Subcutaneous abdominal adipose tissue (tissue), 5 donors: ENCODE measurements around the gene TOMM6.
A peak's percentile ranks its signal among the peaks of the same experiment; 100 is the strongest.
"Not testable (repeated sequence)": the region's sequence is repeated elsewhere in the genome, so short reads cannot be mapped to it uniquely, and the experiment has no call there.

ENCODE experiments used
- H3K27ac ChIP-seq: one replicate; pipeline ENCODE4 v1.7.0; 2013; ENCODE audit warnings: low read depth, mild to moderate bottlenecking, inconsistent platforms, low read length, moderate library complexity
- H3K27me3 ChIP-seq, 5 donors: one replicate each; pipeline ENCODE4 v1.7.0; 2013; ENCODE audit warnings: low read length in 5 of 5, inconsistent platforms in 1 of 5; ENCODE audit not compliant: control insufficient read depth in 5 of 5, insufficient read depth in 4 of 5
- H3K36me3 ChIP-seq, 5 donors: one replicate each; pipeline ENCODE4 v1.7.0; 2013; ENCODE audit warnings: low read length in 5 of 5; ENCODE audit not compliant: control insufficient read depth in 5 of 5, insufficient read depth in 5 of 5
- H3K4me1 ChIP-seq, 5 donors: one replicate each; pipeline ENCODE4 v1.7.0; 2013; ENCODE audit warnings: low read length in 5 of 5, mild to moderate bottlenecking in 3 of 5, moderate library complexity in 1 of 5; ENCODE audit not compliant: control insufficient read depth in 5 of 5, insufficient read depth in 5 of 5
- H3K4me3 ChIP-seq, 5 donors: one replicate each; pipeline ENCODE4 v1.7.0; 2013; ENCODE audit warnings: low read length in 5 of 5, low read depth in 1 of 5
- H3K9ac ChIP-seq, 5 donors: one replicate each; pipeline ENCODE4 v1.7.0; 2013; ENCODE audit warnings: low read length in 5 of 5, mild to moderate bottlenecking in 4 of 5, moderate library complexity in 3 of 5
- H3K9me3 ChIP-seq, 5 donors: one replicate each; pipeline ENCODE4 v1.7.0; 2013; ENCODE audit warnings: low read length in 5 of 5; ENCODE audit not compliant: control insufficient read depth in 5 of 5
- donor health status: healthy.
- donor health status: healthy.
- donor health status: healthy.
- donor health status: healthy.
- donor health status: healthy.

The TOMM6 gene

DNA sequence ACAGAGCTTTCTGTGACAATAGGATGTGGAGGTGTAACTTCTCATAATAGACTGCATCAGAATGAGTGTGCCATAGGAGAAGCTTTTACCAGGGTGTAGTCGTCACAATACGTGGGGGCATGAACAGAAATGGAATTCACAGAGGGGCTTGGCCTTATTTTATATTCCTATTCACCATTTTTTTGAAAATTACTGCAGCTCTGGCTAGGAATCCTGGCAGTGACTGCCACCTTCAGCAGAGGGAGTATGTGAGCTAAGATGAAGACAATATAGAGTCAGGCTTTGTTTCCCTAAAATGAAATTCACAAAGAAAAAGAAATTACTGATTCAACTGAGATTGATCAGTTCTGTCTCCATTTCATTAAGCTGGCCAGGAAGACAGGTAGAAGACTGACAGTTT is 13.9 kb downstream of the TOMM6 start:
- Histone ChIP-seq H3K9ac (no peak overlapping the region), H3K36me3 (peaks cover 9 to 41% (median 22%) of the 10 kb centered on the region in 5 donors), H3K27ac (no peak overlapping the region), H3K27me3 (no peaks in the 10 kb centered on the region), H3K4me3 (no peak overlapping the region), H3K9me3 (no peaks in the 10 kb centered on the region), H3K4me1 (no peaks in the 10 kb centered on the region)

DNA sequence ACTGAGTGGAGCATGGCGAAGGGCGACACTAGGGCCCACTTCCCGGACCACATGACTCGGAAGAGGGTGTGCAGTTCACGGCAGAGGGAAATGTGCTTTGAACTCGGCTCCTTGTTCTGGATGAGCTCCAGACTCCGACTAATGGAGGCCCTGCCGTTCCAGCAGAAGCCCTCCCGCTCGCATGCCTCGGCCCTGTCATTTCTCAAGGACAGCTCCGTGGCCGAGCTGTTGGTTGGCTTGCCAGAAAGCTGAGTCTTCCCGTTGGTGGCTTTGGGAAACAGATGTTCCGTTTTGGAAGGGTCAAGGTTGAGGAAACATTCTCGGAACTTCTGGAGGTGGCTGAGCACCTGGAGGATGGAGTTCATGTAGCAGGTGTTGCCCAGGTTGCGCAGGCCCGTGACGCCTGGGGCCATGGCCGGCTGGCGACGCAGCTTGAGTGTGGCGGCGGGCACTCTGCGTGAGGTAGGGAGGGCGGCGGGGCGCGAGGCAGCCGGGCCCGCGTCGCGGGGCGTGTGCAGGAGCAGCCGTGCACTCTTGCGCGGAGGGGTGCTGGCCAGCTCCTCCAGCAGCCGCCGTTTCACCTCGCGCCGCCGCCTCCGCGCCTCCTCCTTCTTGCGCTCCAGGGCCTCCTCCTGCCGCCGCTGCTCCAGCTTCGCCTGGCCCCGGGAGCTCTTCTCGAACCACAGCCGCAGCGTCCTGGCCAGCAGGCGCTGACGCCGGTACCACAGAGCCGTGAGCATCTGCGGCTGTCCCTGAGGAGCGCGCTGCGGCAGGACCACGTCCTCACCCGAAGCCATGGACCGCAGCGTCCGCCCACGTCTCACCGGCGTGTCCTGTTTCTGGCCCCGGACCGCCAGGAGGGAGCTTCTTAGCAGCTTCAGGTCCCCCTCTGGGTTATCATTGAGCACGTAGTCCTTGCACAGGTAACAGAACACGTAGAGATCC is 18.6 kb downstream of the TOMM6 start:
- no peaks in the 10 kb centered on the region for H3K27me3 ChIP-seq

DNA sequence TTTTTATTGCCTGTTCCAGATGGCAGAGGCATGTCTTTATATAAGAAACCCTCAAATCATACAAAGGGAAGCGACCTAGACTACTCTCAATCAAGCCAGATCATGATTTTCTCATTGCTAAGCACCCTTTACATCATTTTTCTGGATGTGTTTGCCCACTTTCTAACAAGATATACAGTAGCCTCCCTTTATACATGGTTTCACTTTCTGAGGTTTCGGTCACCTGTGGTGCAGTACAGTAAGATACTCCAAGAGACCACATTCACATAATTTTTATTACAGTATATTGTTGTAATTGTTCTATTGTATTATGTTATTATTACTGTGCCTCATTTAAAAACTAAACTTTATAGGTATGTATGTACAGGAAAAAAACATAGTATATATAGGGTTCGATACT is 23.6 kb downstream of the TOMM6 start:
- no peak overlapping the region for H3K4me3 ChIP-seq
- peaks cover 0 to 6% (median 5%) of the 10 kb centered on the region in 5 donors for H3K36me3 ChIP-seq
- no peaks in the 10 kb centered on the region for H3K27me3 ChIP-seq
- H3K4me1 ChIP-seq, result no peaks in the 10 kb centered on the region
- H3K9ac ChIP-seq, result no peak overlapping the region
- no peaks in the 10 kb centered on the region for H3K9me3 ChIP-seq
- no peak overlapping the region for H3K27ac ChIP-seq

More for the DNA sequence above, 18.6 kb downstream of the TOMM6 start:
- no peak overlapping the region for H3K9ac ChIP-seq
- H3K4me3 ChIP-seq, result no peak overlapping the region
- H3K9me3 ChIP-seq, result no peaks in the 10 kb centered on the region
- H3K4me1 ChIP-seq, result no peaks in the 10 kb centered on the region
- peaks cover 3 to 18% (median 14%) of the 10 kb centered on the region in 5 donors for H3K36me3 ChIP-seq
- no peak overlapping the region for H3K27ac ChIP-seq

GRCh38 chr6:41811946-41812345 is 24.5 kb downstream of the TOMM6 start:
- not testable (repeated sequence) for H3K9ac ChIP-seq, H3K36me3 ChIP-seq, H3K4me1 ChIP-seq, H3K27me3 ChIP-seq, H3K9me3 ChIP-seq, H3K4me3 ChIP-seq, H3K27ac ChIP-seq

GRCh38 chr6:41813469-41813868 is 26.0 kb downstream of the TOMM6 start:
- Histone ChIP-seq H3K36me3 (no peaks in the 10 kb centered on the region), H3K27ac (no peak overlapping the region), H3K9ac (peak overlapping the region in 1 of 5 donors; percentile 1)

DNA sequence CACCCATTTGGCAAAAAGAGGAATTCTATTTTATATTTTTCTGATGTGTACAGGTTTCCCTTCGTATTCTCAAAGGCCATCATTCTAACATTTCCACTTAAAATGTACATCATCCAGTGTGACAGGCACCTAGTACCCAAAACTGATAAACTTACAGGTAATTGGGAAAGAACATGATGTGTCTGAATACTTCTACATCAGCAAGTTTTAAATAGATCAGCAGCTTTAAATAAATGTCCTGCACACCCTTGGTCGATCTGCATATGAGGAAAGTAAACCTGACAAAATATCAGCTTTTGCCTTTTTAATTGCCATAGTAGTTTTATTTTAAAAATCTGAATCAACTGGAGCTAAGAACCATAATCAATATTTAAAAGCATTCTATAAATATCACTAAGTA is 26.5 kb downstream of the TOMM6 start:
- no peaks in the 10 kb centered on the region for H3K36me3 ChIP-seq
- H3K4me1 ChIP-seq, result no peaks in the 10 kb centered on the region
- no peak overlapping the region for H3K27ac ChIP-seq
- H3K27me3 ChIP-seq, result no peaks in the 10 kb centered on the region
- no peaks in the 10 kb centered on the region for H3K9me3 ChIP-seq
- H3K9ac ChIP-seq, result peak overlapping the region in 1 of 5 donors; percentile 1
- no peak overlapping the region for H3K4me3 ChIP-seq

More at GRCh38 chr6:41813469-41813868, 26.0 kb downstream of the TOMM6 start:
- Histone ChIP-seq H3K9me3 (no peaks in the 10 kb centered on the region), H3K27me3 (no peaks in the 10 kb centered on the region), H3K4me1 (no peaks in the 10 kb centered on the region), H3K4me3 (no peak overlapping the region)

DNA sequence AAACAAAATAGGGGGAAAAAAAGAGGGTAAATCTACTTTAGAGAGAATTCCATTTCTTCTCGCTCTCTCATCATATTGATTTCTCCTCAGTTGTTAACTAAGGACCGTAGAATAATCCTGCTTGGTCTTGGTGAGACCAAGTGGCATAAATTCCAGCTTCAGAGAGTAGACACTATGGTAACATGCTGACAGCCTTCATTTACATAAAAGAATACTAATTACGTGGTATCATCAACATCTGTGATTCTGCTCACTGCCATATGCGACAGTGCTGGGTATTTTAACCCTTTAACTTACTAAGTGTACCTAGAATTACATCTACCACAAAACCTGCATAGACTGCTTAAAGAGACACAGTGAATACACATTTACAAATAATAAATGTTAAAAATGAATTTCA is 27.1 kb downstream of the TOMM6 start:
- H3K9ac ChIP-seq, result no peak overlapping the region
- no peaks in the 10 kb centered on the region for H3K36me3 ChIP-seq
- no peaks in the 10 kb centered on the region for H3K27me3 ChIP-seq
- no peaks in the 10 kb centered on the region for H3K9me3 ChIP-seq
- H3K27ac ChIP-seq, result no peak overlapping the region
- no peak overlapping the region for H3K4me3 ChIP-seq
- H3K4me1 ChIP-seq, result no peaks in the 10 kb centered on the region

GRCh38 chr6:41815587-41815986 is 28.1 kb downstream of the TOMM6 start:
- Histone ChIP-seq H3K9me3 (no peaks in the 10 kb centered on the region), H3K36me3 (no peaks in the 10 kb centered on the region), H3K4me3 (no peak overlapping the region), H3K27me3 (no peaks in the 10 kb centered on the region), H3K27ac (no peak overlapping the region), H3K9ac (peak overlapping the region in 1 of 5 donors; percentile 37), H3K4me1 (no peaks in the 10 kb centered on the region)

GRCh38 chr6:41818271-41819054 is 31.0 kb downstream of the TOMM6 start:
- Histone ChIP-seq H3K36me3 (no peaks in the 10 kb centered on the region), H3K4me3 (no peak overlapping the region), H3K9me3 (no peaks in the 10 kb centered on the region), H3K27me3 (no peaks in the 10 kb centered on the region), H3K4me1 (no peaks in the 10 kb centered on the region), H3K9ac (no peak overlapping the region), H3K27ac (no peak overlapping the region)

DNA sequence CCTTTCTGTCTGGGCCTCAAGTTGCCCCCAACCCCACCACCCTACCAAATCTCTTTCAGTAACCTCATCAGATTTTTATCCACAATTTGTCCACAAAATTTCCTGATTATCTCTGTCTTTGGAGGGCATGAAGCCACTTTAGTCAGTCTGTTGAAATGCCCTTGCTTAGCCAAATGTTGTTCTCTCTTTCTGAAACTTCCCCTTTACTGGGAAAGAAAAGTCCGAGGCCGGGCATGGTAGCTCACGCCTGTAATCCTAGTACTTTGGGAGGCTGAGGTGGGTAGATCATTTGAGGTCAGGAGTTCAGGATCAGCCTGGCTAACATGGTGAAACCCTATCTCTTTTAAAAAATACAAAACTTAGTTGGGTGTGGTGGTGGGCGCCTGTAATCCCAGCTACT is 33.8 kb downstream of the TOMM6 start:
- Histone ChIP-seq H3K4me3 (no peak overlapping the region), H3K27me3 (no peaks in the 10 kb centered on the region), H3K9me3 (no peaks in the 10 kb centered on the region), H3K36me3 (no peaks in the 10 kb centered on the region), H3K27ac (no peak overlapping the region), H3K4me1 (no peaks in the 10 kb centered on the region), H3K9ac (no peak overlapping the region)
